GM12878 (cell line): Measurements from ENCODE around the gene PPIA. TPM values are rescaled to one million over a fixed set of nuclear protein-coding genes. Genes with fewer than 3 reads are reported as not detected.

Experiments
- GATAD2B ChIP-seq: fragments of 450-650 bp; conservative IDR thresholded peaks from 2 replicates; pipeline ENCODE4 v1.6.1; 2017; ENCODE audit warnings: low read depth, mild to moderate bottlenecking, moderate library complexity
- HDAC6 ChIP-seq: fragments of 200-600 bp; sonication (generic); IDR thresholded peaks from one replicate; pipeline ENCODE4 v1.8.0; 2017; ENCODE audit warnings: antibody characterized with exemption; ENCODE audit not compliant: unreplicated experiment
- JUNB ChIP-seq: IDR thresholded peaks from 2 replicates; pipeline ENCODE4 v1.6.1; 2016; ENCODE audit warnings: antibody characterized with exemption, mild to moderate bottlenecking
- POLR2A ChIP-seq: IDR thresholded peaks from 2 replicates; pipeline ENCODE4 v1.6.1; 2011; ENCODE audit warnings: low read depth, mild to moderate bottlenecking, low read length
- RBBP5 ChIP-seq: fragments of 200-600 bp; sonication (generic); conservative IDR thresholded peaks from 2 replicates; pipeline ENCODE4 v1.6.1; 2016
- SP1 ChIP-seq: IDR thresholded peaks from one replicate; pipeline ENCODE4 v1.6.1; 2011; ENCODE audit warnings: low read depth, low read length
- SPI1 ChIP-seq: IDR thresholded peaks from 2 replicates; pipeline ENCODE4 v1.6.1; 2011; ENCODE audit warnings: low read depth, mild to moderate bottlenecking, low read length, moderate library complexity, borderline replicate concordance; ENCODE audit not compliant: insufficient read depth
- ZBTB40 ChIP-seq: fragments of 450-650 bp; IDR thresholded peaks from 2 replicates; pipeline ENCODE4 v1.6.1; 2016; ENCODE audit warnings: mild to moderate bottlenecking, moderate library complexity, borderline replicate concordance
- ZZZ3 ChIP-seq: IDR thresholded peaks from 2 replicates; pipeline ENCODE4 v1.6.1; 2011; ENCODE audit warnings: low read depth; ENCODE audit not compliant: control insufficient read depth, insufficient read length
- polyA plus RNA-seq, 11 experiments: library from polyadenylated mRNA; depleted of rRNA in 4 of 11; unstranded in 6 of 11; stranded (reverse) in 5 of 11; fragments of >200 nt; fragmentation: Nextera tagmentation in 4 of 11; fragmentation: Illumina TruSeq in 1 of 11; extraction: Ambion mirVana in 4 of 11; extraction: Trizol in 1 of 11; gene quantifications; 1 replicate in 1 of 11; 2 replicates in 10 of 11; pipeline versions ENCODE4 v1.2.1 to v1.2.3, GENCODE V29; 2011 to 2016; ENCODE audit warnings: inconsistent platforms in 2 of 11, missing spikeins in 2 of 11, low read depth in 1 of 11
- total RNA-seq, 4 experiments: library from RNA; depleted of rRNA in 3 of 4; stranded (reverse); fragments of >200 nt in 3 of 4; fragmentation: Illumina TruSeq in 1 of 4; extraction: Trizol in 1 of 4; gene quantifications; 2 replicates each; pipeline versions ENCODE4 v1.2.1 to v1.2.3, GENCODE V29; 2013 to 2021

PPIA gene
- total and polyA plus RNA-seq, 10 of the 15 experiments (the other 5 are each of a cell fraction or from before 2014, with no cell fraction given): 2,712 to 7,982 (median 5,027) TPM

- TF ChIP-seq ZBTB40 (no peak; the same call in 1 of the 2 replicates), SP1 (no peak), SPI1 (no peak), POLR2A (no peak), GATAD2B (no peak), RBBP5 (no peak), JUNB (no peak), HDAC6 (no peak), ZZZ3 (no peak)
Measured at GRCh38 chr7:44797329-44798258, 1.1 kb downstream of the PPIA start (continued).
